ENCODE measurements around the gene ZC3H8. TPM values are rescaled to one million over a fixed set of nuclear protein-coding genes. Genes with fewer than 3 reads are reported as not detected.

The ZC3H8 gene
- total RNA-seq, 1 experiment from 2014 or later, result 4.0 TPM

GRCh38 chr2:112204411-112204810 lies 50.4 kb downstream of the ZC3H8 start:
- in situ Hi-C loops (cut with HindIII; ENCODE audit: low pct_unique_long_range_greater_than_20kb, low sequenced_read_pairs), result no loop called here
- DNase-seq (ENCODE audit: low read depth), result peak; percentile 43

DNA sequence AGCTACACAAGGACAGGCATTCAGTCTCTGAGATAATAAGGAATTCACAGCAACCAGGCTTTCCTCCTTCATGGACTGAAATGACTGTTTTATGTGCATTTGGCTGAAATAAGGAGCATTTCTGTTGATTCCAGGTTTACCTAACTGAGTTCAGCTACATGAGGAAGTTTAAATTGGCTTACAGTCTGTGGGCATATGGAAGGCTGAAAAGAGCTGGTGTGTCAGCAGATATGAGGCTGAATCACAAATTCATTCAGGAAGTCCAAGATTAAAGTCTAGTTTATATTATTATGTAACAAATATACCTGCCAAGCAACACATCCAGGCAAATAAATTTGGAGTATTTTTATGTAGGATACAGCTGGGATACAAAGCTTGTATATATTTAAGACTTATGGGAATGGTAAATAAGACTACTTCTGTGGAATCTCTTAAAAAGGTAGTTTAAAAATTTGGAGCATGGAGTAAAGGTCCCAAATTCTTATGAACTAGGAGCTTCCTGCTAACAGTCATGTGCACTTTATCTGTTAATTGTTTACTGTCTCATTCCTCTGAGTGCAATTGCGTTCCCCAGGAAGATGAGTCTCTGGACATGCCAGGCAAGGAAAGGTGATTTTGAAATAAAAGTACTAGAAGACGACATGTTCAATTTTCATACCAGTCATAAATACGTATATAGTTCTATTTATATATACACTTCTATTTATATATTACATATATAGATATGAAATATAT lies 53.0 kb downstream of the ZC3H8 start:
- DNase-seq (ENCODE audit: low read depth), result no peak
- in situ Hi-C loops (cut with HindIII; ENCODE audit: low pct_unique_long_range_greater_than_20kb, low sequenced_read_pairs), result no loop called here

DNA sequence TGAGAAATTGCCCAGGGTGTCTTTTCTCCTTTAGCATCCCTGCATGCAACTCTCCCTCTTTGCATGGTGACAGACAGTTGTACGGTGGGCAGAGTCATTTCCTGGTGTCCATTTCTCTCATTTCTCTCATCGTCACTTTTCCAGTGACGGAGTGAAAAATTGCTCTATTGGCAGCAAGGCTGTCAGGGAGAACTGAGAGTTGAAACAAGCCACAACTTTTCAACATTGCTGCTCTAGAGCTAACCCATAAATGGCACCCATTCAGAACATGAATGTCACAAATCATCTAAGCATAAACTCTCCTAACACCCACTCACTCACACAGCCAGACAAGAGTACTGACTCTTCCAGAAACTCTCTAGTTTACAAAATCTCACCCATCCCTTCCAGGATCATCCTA lies 55.7 kb downstream of the ZC3H8 start:
- in situ Hi-C loops (cut with HindIII; ENCODE audit: low pct_unique_long_range_greater_than_20kb, low sequenced_read_pairs), result no loop called here
- no peak for DNase-seq (ENCODE audit: low read depth)

- no peak for DNase-seq (ENCODE audit: low read depth)
- in situ Hi-C loops (cut with HindIII; ENCODE audit: low pct_unique_long_range_greater_than_20kb, low sequenced_read_pairs), result no loop called here
Measured at GRCh38 chr2:112198780-112199179, 56.1 kb downstream of the ZC3H8 start.

DNA sequence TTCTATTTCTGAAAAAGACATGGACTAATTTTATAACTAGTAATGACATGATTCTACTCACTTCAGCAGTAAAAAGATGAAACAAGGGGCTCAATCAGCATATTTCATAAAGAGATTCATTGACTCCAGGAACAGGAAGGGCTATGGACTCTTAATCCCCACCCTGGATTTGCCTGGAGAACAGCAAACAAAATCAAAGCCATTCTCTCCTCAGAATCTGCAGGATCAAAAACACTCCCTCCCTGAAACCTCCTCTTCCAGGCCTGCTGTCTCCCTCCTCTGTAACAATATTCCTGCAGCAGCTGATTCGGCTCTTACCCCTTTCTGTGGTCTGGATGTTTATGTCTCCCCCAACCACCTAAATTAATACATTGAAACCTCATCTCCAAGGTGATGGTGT lies 57.0 kb downstream of the ZC3H8 start:
- in situ Hi-C loops (cut with HindIII; ENCODE audit: low pct_unique_long_range_greater_than_20kb, low sequenced_read_pairs), result no loop called here
- DNase-seq (ENCODE audit: low read depth), result no peak

- no peak for DNase-seq (ENCODE audit: low read depth)
- in situ Hi-C loops (cut with HindIII; ENCODE audit: low pct_unique_long_range_greater_than_20kb, low sequenced_read_pairs), result no loop called here
Measured at GRCh38 chr2:112195950-112196349, 58.9 kb downstream of the ZC3H8 start.

DNA sequence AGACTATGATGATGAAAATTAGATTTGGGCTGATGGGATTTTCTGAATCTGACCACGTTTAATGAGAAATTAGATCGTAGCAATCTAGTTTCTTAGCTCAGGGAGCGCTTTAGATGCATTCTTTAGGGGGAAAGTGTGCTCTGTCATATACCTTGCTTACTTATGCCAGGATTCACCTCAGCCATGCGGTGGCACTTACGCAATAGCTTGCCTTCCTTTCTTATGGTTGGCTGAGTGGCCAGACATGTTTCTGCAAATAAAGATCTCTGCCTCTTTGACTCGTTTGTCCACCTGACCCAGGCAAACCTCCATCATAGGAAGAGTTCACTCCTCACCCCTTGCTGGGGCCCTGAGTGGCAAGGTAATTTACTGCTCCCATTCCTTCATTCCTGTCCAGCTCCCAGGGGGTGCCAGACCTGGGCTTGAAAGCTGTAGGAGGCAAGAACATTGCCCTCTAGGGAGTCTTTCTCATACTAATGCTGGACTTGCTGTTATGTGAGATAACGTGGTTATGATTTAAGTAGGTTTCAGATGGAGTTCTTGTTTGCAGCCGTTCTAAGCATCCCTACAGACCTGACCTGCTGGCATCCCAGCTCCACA lies 59.6 kb downstream of the ZC3H8 start:
- no peak for DNase-seq (ENCODE audit: low read depth)
- in situ Hi-C loops (cut with HindIII; ENCODE audit: low pct_unique_long_range_greater_than_20kb, low sequenced_read_pairs), result no loop called here

GRCh38 chr2:112194482-112194881 lies 60.4 kb downstream of the ZC3H8 start:
- in situ Hi-C loops (cut with HindIII; ENCODE audit: low pct_unique_long_range_greater_than_20kb, low sequenced_read_pairs), result no loop called here
- DNase-seq (ENCODE audit: low read depth), result no peak

DNA sequence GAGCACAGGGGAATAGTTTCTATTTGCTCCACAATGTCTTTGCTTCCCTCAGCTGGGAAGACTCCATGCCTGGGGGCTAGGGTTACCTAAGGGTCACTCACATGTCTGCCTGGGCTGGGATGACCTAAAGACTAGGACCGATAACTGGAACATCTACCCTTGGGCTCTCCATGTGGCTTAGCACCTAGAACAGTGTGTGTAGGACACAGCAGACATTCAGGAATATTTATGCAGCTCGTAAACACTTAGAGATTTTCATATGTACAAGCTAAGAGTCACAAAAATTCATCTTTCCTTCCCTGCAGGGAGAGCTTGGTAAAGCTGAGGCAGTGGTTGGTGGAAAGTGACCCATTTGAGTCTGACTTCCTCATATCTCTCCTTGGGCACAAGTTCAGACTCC lies 60.8 kb downstream of the ZC3H8 start:
- in situ Hi-C loops (cut with HindIII; ENCODE audit: low pct_unique_long_range_greater_than_20kb, low sequenced_read_pairs), result no loop called here
- no peak for DNase-seq (ENCODE audit: low read depth)

- in situ Hi-C loops (cut with HindIII; ENCODE audit: low pct_unique_long_range_greater_than_20kb, low sequenced_read_pairs), result no loop called here
- no peak for DNase-seq (ENCODE audit: low read depth)
Measured at GRCh38 chr2:112189001-112189556, 65.8 kb downstream of the ZC3H8 start.

DNA sequence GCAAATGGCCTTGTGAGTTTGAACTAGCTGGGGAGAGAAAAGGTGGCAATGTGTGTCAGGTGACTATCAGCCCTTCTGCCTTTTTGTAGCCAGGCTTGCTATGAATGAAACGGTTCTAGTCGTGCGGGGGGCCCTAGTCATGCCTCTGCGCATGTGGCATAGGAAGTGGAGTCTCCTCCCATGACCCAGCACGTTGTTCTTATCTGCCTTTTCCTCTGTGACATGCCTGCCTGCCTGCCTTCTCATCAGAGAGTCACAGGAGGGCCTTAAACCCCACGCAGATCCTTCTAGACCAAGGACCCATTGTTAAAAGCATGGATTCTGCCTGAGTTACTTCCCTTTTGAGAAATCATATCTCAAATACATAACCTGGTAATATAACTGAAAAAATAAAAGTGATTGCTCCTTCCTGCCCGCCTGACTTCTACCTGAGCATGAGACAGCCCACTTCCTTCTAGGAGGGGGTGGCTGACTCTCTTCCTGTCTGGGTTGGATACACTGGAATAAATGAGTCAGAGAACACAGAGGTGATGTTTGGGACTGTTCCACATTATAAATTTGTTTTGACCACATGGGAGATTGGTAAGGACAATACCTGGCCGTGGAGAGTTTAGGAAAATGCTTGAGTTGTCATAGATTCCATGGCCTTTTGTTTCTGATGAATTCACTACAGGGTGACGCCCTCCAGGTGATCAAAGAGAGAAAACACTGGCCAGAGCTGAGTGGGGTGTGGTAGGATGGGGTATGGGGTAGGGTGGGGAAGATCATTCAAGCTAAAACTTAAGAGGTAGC lies 66.8 kb downstream of the ZC3H8 start:
- in situ Hi-C loops (cut with HindIII; ENCODE audit: low pct_unique_long_range_greater_than_20kb, low sequenced_read_pairs), result no loop called here
- DNase-seq (ENCODE audit: low read depth), result no peak

DNA sequence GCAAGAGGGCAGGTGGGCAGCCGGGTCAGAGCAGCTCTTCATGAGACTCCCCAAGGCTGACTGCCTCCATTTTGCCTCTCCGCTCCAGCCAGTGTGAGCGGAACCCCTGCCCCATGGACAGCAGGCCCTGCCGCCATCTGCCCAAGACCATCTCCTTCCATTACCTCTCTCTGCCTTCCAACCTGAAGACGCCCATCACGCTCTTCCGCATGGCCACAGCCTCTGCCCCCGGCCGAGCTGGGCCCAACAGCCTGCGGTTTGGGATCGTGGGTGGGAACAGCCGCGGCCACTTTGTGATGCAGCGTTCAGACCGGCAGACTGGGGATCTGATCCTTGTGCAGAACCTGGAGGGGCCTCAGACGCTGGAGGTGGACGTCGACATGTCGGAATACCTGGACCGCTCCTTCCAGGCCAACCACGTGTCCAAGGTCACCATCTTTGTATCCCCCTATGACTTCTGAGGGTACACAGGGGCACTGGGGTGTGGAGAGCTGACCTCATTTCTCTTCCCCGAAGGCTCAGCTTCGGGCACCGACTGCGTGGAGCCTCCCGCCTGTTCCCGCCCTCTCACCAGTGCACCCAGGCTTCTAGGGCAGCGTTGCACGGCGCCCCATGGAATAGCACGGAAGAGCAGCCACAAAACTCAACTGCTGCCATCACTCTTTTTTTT lies 67.7 kb downstream of the ZC3H8 start:
- in situ Hi-C loops (cut with HindIII; ENCODE audit: low pct_unique_long_range_greater_than_20kb, low sequenced_read_pairs), result no loop called here
- no peak for DNase-seq (ENCODE audit: low read depth)

GRCh38 chr2:112185131-112185530 lies 69.7 kb downstream of the ZC3H8 start:
- in situ Hi-C loops (cut with HindIII; ENCODE audit: low pct_unique_long_range_greater_than_20kb, low sequenced_read_pairs), result no loop called here
- no peak for DNase-seq (ENCODE audit: low read depth)

DNA sequence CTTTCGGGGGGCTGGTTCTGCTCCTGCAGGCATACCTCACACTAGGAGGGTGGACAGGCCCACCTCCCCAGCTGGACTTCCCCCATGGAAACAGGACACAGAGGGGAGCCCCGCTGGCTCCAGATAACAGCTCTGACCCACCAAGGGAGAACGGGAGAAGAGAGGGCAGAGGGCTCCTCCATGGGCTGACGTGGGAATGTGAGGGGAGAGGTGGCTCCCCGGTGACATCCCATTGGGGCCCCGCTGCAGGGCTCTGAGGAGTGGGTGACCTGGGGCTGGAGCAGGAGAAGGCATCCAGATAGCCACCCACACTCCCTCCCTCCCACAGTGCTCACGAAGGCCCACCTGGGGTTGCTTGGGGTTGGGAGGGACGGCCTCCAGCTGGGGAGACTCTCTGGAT lies 70.7 kb downstream of the ZC3H8 start:
- in situ Hi-C loops (cut with HindIII; ENCODE audit: low pct_unique_long_range_greater_than_20kb, low sequenced_read_pairs), result no loop called here

GRCh38 chr2:112183327-112184025 lies 71.4 kb downstream of the ZC3H8 start:
- no peak for DNase-seq (ENCODE audit: low read depth)
- in situ Hi-C loops (cut with HindIII; ENCODE audit: low pct_unique_long_range_greater_than_20kb, low sequenced_read_pairs), result no loop called here

More for the DNA sequence above, 70.7 kb downstream of the ZC3H8 start:
- no peak for DNase-seq (ENCODE audit: low read depth)

DNA sequence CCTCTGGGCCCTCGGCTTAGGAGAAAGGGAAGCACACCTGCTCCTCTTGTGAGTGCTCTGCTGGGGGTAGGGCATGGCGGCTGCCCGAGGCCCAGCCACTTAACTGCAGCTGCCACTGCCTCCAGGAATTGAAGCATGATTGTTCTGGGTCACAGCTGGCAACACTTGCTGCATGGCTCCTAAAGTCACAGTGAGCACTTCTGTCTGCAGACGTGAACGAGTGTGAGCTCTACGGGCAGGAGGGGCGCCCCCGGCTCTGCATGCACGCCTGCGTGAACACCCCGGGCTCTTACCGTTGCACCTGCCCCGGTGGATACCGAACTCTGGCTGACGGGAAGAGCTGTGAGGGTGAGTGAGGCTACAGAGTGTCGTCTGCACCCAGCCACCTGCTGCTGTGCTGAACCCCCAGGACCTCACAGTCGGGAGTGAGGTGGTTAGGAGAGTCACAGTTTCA lies 72.2 kb downstream of the ZC3H8 start:
- in situ Hi-C loops (cut with HindIII; ENCODE audit: low pct_unique_long_range_greater_than_20kb, low sequenced_read_pairs), result no loop called here
- DNase-seq (ENCODE audit: low read depth), result no peak

DNA sequence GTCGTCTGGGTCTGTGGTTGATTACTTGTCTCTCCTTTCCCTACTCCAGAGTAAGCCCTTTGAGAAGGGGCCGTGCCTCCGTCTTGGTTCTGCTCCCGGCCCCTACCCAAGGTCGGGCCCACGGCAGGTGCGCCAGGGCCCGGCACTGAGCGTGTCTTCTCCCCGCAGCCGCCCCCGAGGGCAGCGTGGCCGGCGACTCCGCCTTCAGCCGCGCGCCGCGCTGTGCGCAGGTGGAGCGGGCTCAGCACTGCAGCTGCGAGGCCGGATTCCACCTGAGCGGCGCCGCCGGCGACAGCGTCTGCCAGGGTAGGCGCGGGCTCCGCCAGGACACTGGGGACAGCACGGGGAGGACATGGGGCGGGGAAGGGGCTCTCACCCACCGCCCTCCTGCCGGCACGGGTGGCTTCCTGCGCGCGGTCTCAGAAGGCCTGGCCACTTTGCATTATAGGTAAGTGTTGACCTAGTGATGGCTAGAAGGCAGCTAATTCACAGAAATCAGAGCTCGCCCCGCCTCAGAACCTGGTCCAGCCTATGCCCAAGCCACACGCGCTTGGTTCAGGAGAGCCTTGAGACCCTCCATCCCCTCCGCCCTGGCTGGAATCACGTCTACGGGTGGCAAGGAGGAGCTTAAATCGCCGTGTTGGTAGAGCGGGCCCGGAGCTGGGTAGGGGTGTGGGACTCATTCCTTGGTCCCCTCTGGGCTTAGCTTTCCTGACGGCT lies 73.1 kb downstream of the ZC3H8 start:
- in situ Hi-C loops (cut with HindIII; ENCODE audit: low pct_unique_long_range_greater_than_20kb, low sequenced_read_pairs), result no loop called here
- no peak for DNase-seq (ENCODE audit: low read depth)
